ENCODE data around the gene NDST1.

NDST1 gene

GRCh38 chr5:150574818-150575547 is 67.1 kb downstream of the NDST1 start:
- DNase-seq = no peak

- DNase-seq = no peak
These were observed 68.0 kb downstream of the NDST1 start for GRCh38 chr5:150575745-150576448.

- DNase-seq = no peak
These were observed 68.6 kb downstream of the NDST1 start for GRCh38 chr5:150576449-150576949.

DNA sequence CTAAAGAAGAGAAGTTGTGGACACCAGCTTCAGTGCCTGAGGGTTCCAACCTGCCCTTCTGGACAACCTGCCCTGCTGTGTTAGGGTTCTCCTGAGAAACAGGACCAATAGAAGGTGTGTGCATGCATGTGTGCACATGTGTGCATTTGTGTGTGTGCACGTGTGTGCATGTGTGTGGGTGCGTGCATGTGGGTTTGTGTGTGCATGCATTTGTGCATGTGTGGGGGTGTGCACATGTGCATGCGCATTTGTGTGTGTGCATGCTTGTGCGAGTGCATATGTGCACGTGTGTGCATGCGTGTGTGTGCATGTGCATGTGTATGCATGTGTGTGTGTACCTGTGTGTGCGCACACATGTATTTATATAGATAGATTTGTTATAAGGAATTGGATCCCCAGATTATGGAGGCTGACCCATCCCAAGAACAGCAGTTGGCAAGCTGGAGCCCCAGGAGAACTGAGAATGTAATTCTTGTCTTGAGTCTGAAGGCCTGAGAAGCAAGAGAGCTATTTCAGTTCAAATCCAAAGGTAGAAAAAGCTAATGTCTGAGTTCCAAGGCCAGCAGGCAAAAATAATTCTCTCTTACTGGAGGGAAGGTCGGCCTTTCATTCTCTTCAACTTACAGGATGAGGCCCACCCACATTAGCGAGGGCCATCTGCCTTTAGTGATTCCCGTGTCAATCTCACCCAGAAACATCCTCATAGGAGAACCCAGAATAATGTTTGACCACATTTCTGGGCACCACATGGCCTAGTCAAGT is 69.6 kb downstream of the NDST1 start:
- no peak for DNase-seq

DNA sequence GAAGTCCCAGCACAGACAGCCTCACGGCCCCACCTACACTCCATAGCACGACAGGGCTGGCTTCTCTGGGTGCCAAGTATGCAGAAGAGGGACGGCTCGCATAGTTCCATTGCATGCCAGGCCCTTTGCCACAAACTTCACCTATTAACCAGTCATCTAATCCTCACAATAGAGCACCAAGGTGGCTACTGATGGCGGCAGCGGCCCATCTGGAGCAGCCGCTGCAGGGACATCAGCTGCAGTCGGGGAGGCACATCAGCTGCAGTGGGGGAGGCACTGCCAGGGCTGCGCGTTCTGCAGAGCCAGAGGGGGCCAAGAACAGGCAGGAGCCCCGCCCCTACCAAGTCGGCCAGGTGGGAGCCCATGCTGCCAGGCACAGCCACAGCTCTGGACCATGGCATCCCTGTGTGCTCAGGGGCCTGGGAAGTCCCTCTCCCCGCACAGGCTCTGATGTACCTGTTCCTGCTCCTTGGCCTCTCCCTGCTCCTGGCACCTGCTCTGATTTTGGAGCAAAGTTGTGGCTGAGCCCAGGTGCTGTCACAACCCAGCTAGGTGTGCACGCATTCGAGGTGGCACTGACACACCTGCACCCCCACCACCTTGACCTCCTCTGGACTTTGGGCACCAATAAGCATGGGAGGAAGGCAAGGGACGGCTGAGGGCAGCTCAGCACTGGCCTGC is 71.0 kb downstream of the NDST1 start:
- DNase-seq = no peak

DNA sequence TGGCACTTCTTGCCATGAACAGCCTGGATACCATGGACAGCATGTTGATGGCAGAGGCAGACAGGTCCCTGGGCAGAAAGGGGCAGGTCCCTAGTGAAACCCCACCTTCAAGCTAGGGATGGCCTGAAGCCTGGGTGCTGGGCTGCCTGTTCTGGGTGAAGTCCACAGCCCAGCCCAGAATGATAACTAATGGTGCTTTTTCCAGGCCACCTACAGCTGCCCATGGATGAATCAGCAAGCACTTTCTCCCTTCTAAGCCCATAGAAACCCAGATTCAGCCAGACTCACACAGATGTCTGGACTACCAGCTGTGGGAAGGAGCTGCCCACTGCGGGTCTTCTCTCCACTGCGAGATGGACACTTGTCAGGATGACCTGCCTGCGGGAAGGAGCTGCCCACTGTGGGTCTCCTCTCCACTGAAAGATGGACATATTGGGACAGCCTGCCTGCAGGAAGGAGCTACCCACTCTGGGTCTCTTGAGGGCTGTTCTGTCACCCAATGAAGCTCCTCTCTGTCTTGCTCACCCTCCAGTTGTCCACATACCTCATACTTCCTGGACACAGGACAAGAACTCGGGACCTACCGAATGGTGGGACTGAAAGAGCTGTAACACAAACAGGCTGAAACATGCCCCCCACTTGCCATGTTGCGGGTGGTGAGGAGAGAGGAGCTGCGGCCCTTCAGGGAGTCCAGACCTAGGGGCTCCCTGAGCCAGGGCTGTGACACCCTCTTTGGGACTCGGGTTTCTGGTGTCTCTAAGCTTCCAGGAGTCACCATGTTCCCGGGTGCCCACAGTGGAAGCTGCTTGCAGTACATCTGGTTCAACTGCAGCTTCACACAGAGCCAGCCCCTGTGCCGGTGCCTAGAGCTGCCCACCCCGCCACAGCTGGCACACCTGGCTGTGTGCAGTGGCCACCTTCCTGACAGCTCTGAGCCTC is 71.8 kb downstream of the NDST1 start:
- DNase-seq = no peak

DNA sequence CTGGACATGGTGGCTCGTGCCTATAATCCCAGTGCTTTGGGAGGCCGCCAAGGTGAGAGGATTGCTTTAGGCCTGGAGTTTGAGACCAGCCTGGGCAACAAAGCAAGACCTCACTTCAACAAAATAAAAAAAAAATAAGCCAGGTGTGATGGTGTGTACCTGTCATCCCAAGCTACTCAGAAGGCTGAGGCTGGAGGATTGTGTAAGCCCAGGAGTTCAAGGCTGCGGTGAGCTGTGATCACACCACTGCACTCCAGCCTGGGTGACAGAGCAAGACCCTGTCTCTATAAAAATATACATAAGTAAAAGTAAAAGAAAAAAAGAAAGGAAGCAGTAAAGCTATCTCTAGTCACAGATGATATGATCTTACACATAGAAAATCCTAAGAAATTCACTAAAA is 73.0 kb downstream of the NDST1 start:
- no peak for DNase-seq

GRCh38 chr5:150582241-150583109 is 74.5 kb downstream of the NDST1 start:
- no peak for DNase-seq

- no peak for DNase-seq
These were observed 75.8 kb downstream of the NDST1 start for GRCh38 chr5:150583541-150584225.

DNA sequence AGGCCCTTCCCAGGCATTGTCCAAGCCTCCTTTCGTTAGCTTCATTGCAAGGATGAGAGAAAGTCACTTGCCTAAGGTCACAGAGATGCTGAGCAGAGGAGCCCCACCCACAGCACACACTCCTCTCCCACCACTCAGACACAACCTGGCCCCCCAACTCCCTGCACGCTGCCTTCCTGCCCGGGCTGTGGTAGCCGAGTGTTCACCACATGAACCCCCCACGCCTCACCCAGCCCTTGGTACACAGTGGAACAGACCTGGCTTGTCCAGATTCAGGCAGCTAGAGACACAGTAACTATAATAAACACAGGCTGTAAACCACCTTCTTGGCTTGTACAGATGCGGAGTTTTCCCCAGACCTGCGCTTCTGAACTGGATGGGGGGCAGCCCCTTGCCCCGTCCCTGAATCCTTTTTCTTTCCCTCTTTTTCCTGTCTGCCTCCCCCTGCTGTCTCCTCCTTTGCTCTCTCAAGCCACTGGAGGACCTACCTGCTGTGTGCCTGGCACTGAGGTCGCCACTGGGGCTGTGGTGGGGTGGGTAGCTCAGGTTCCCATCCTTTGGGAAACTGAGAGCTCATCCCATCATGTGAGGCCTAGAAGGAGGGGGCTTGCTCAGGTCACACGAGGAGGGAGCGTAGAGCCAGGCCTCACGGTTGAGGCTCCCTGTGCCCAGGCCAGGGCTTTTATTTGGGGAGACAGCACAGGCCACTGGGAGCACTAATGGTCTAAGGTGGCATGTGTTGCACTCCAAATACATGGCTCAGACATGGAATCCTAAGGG is 76.8 kb downstream of the NDST1 start:
- DNase-seq = no peak

GRCh38 chr5:150585781-150586341 is 77.9 kb downstream of the NDST1 start:
- no peak for DNase-seq

- no peak for DNase-seq
These were observed 79.1 kb downstream of the NDST1 start for GRCh38 chr5:150587016-150587415.

DNA sequence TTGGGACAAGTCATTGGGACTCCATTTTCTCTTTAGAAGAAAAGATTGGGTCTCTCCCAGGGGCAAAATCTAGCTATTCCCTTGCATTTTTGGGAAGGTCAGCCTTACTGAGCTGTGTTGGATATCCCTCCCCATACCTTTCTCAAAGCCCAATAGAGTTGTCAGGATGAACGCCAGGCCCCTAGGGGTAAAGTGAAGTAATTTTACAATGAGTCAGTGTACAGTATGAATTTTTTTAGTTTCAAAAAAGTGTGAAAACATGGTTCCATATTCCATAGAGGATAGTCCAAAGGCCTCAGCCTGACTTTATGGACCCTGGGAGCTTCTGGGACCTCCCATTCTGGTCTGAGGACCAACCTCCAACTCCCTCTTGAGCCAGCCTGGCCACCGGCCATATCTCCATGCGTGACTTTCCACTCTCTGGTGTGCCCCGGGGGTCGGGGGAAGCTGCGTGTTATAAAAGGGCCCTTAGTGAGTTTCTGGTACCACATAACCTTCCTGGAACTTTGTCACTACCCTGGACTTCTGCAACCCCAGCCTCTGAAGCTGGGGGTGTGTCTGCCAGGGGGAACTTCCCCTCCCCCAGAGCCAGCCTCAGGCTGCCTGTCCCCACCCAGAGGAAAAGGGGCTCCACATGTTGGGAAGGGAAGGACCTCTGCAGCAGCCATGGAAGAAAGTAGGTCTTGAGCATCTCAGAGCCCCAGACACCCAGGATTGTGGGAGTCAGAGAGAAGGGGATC is 80.1 kb downstream of the NDST1 start:
- DNase-seq = no peak

GRCh38 chr5:150588596-150588890 is 80.6 kb downstream of the NDST1 start:
- no peak for DNase-seq

DNA sequence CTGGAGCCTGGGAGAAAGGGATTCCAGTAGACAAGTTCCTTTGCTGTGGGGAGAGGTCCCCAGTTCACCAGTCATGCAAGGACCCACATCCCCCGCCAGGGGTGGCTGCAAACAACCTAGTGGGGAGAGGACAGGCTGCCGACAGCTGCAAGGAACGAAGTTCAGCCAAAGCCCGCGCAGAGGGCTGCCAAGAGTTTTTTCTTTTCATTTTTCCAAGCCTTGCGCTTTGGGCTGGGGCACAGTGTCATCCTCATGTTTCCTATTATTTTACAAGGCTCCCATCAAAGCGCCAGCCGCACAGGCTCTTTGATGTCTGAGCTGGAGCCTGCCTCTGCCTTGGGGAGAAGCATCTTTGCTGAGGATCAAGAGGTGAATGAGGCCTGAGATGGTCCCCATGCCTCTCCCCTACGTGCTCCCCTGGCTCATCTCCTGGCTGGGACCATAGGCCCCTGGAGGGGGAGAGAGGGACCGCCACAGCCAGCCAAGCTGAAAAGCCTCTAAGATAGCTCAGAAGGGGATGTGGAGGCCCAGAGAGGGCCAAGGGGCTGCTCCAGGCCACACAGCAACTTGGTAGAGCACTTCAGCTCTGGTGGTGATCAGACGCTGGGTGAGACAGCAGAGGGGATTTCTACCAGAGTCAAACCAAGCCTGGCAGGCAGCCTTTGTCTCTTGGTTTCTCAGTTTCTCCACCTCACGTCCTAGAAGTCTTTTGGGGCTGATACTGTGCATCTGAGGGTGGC is 82.1 kb downstream of the NDST1 start:
- DNase-seq = no peak

DNA sequence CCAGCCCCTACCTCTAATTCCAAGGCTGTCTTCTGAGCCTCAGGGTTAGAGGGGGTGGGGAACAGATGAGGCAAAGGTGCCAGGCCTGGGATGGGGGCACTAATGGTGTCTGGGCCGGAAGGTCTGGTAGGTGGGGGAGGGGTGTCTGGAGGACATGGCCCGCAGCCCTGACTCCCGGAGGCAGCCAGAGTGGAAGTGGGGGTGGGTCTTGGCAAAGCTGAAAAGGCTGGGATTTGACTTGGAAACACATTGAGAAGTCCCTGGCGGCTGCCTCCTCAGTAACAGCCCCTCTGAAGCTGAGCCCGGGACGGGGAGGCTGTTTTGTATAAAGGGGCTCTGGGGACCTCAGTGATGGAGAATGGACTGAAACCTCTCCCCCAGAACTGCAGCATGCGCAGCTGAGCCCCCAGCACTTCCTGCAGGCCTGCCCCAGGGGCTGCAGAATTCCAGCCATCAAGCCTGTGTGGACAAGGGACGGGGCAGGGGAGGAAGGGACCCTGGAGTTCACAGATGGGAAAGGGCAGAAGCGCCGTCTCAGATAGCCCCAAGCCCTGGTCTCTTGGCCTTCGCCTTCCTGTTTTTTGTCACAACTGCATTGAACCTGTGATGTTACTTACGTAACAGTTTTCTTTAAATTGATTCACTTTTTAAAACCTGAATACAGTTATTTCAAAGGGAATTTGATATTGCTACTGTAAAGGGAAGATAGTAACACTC is 83.2 kb downstream of the NDST1 start:
- no peak for DNase-seq

- DNase-seq = no peak
These were observed 85.7 kb downstream of the NDST1 start for GRCh38 chr5:150593593-150593992.
